Parathyroid adenoma (tissue), 2 donors: ENCODE results near the gene RNF150.

Experiments
- H2AFZ ChIP-seq: fragments of 300-600 bp; sonication (generic); one replicate; pipeline ENCODE4 v1.7.0; 2017; ENCODE audit warnings: antibody characterized with exemption, mild to moderate bottlenecking
- H3K27ac ChIP-seq: fragments of 300-600 bp; sonication (generic); one replicate; pipeline ENCODE4 v1.7.0; 2017
- H3K27me3 ChIP-seq: fragments of 300-600 bp; sonication (generic); one replicate; pipeline ENCODE4 v1.7.0; 2017; ENCODE audit warnings: low read length; ENCODE audit not compliant: control insufficient read depth, insufficient read depth
- H3K36me3 ChIP-seq: fragments of 300-600 bp; sonication (generic); one replicate; pipeline ENCODE4 v1.7.0; 2017; ENCODE audit warnings: low read length; ENCODE audit not compliant: control insufficient read depth, insufficient read depth
- H3K4me1 ChIP-seq: fragments of 300-600 bp; sonication (generic); one replicate; pipeline ENCODE4 v1.7.0; 2017; ENCODE audit warnings: control low read depth
- H3K4me2 ChIP-seq: fragments of 300-600 bp; sonication (generic); one replicate; pipeline ENCODE4 v1.7.0; 2017; ENCODE audit warnings: low read length
- H3K4me3 ChIP-seq: fragments of 300-600 bp; sonication (generic); one replicate; pipeline ENCODE4 v1.7.0; 2017; ENCODE audit warnings: low read depth, low read length
- H3K79me2 ChIP-seq: fragments of 300-600 bp; sonication (generic); one replicate; pipeline ENCODE4 v1.7.0; 2017; ENCODE audit warnings: control low read depth
- H3K9ac ChIP-seq: fragments of 300-600 bp; sonication (generic); one replicate; pipeline ENCODE4 v1.7.0; 2017; ENCODE audit warnings: mild to moderate bottlenecking
- H3K9me3 ChIP-seq: fragments of 300-600 bp; sonication (generic); one replicate; pipeline ENCODE4 v1.7.0; 2017; ENCODE audit warnings: low read length; ENCODE audit not compliant: control insufficient read depth
- CTCF ChIP-seq: fragments of 300-600 bp; sonication (generic); IDR thresholded peaks from one replicate; pipeline ENCODE4 v1.7.0; 2017; ENCODE audit warnings: antibody characterized with exemption, mild to moderate bottlenecking
- donor health status: primary hyperparathyroidism.

The RNF150 gene

GRCh38 chr4:141020801-141021261 is 112.4 kb downstream of the RNF150 start:
- H2AFZ ChIP-seq: no peak overlapping the region
- H3K79me2 ChIP-seq: no peaks in the 10 kb centered on the region
- no peak overlapping the region for H3K4me3 ChIP-seq
- no peaks in the 10 kb centered on the region for H3K27me3 ChIP-seq
- no peak overlapping the region for H3K9ac ChIP-seq
- no peak overlapping the region for H3K27ac ChIP-seq
- no peak overlapping the region for H3K4me2 ChIP-seq
- no peak for TF ChIP-seq CTCF
- no peaks in the 10 kb centered on the region for H3K4me1 ChIP-seq
- no peaks in the 10 kb centered on the region for H3K9me3 ChIP-seq
- no peaks in the 10 kb centered on the region for H3K36me3 ChIP-seq

GRCh38 chr4:141019768-141020167 is 113.5 kb downstream of the RNF150 start:
- no peak overlapping the region for H3K27ac ChIP-seq
- no peaks in the 10 kb centered on the region for H3K4me1 ChIP-seq
- no peak overlapping the region for H2AFZ ChIP-seq
- H3K4me2 ChIP-seq: no peak overlapping the region
- no peak overlapping the region for H3K9ac ChIP-seq
- no peaks in the 10 kb centered on the region for H3K36me3 ChIP-seq
- H3K79me2 ChIP-seq: no peaks in the 10 kb centered on the region
- H3K27me3 ChIP-seq: no peaks in the 10 kb centered on the region
- TF ChIP-seq CTCF: no peak
- H3K9me3 ChIP-seq: no peaks in the 10 kb centered on the region
- no peak overlapping the region for H3K4me3 ChIP-seq

- H3K79me2 ChIP-seq: no peaks in the 10 kb centered on the region
- H3K4me1 ChIP-seq: no peaks in the 10 kb centered on the region
- H3K4me3 ChIP-seq: no peak overlapping the region
- no peaks in the 10 kb centered on the region for H3K27me3 ChIP-seq
- TF ChIP-seq CTCF: no peak
- H3K9ac ChIP-seq: no peak overlapping the region
- no peak overlapping the region for H2AFZ ChIP-seq
- no peaks in the 10 kb centered on the region for H3K9me3 ChIP-seq
- no peak overlapping the region for H3K27ac ChIP-seq
- no peak overlapping the region for H3K4me2 ChIP-seq
- no peaks in the 10 kb centered on the region for H3K36me3 ChIP-seq
These were observed 117.0 kb downstream of the RNF150 start for GRCh38 chr4:141016117-141016798.

GRCh38 chr4:141013899-141014298 is 119.4 kb downstream of the RNF150 start:
- no peaks in the 10 kb centered on the region for H3K9me3 ChIP-seq
- no peaks in the 10 kb centered on the region for H3K27me3 ChIP-seq
- H3K79me2 ChIP-seq: no peaks in the 10 kb centered on the region
- H3K9ac ChIP-seq: no peak overlapping the region
- H2AFZ ChIP-seq: no peak overlapping the region
- H3K4me2 ChIP-seq: no peak overlapping the region
- no peaks in the 10 kb centered on the region for H3K36me3 ChIP-seq
- no peak overlapping the region for H3K27ac ChIP-seq
- no peak overlapping the region for H3K4me3 ChIP-seq
- H3K4me1 ChIP-seq: no peaks in the 10 kb centered on the region
- no peak for TF ChIP-seq CTCF

- no peaks in the 10 kb centered on the region for H3K27me3 ChIP-seq
- H2AFZ ChIP-seq: no peak overlapping the region
- no peak overlapping the region for H3K27ac ChIP-seq
- no peaks in the 10 kb centered on the region for H3K9me3 ChIP-seq
- no peaks in the 10 kb centered on the region for H3K79me2 ChIP-seq
- H3K4me3 ChIP-seq: no peak overlapping the region
- TF ChIP-seq CTCF: no peak
- H3K4me2 ChIP-seq: no peak overlapping the region
- no peaks in the 10 kb centered on the region for H3K36me3 ChIP-seq
- H3K9ac ChIP-seq: no peak overlapping the region
- no peaks in the 10 kb centered on the region for H3K4me1 ChIP-seq
These were observed 121.4 kb downstream of the RNF150 start for GRCh38 chr4:141011901-141012315.
